ENCODE measurements around the gene DCLK1.

The DCLK1 gene

GRCh38 chr13:35763060-35763781 lies 368.0 kb downstream of the DCLK1 start:
- Histone ChIP-seq H3K4me1 (ENCODE audit: control insufficient read depth, insufficient read depth, low read length) (no peaks in the 10 kb centered on the region), H3K4me3 (ENCODE audit: low read depth, low read length) (no peak overlapping the region), H3K27me3 (ENCODE audit: control insufficient read depth, insufficient read depth, low read length) (no peaks in the 10 kb centered on the region), H3K9ac (ENCODE audit: low read depth, low read length) (no peak overlapping the region), H3K36me3 (ENCODE audit: control insufficient read depth, insufficient read depth, low read length) (no peaks in the 10 kb centered on the region), H3K9me3 (ENCODE audit: control insufficient read depth, insufficient read depth, low read length) (no peaks in the 10 kb centered on the region)

DNA sequence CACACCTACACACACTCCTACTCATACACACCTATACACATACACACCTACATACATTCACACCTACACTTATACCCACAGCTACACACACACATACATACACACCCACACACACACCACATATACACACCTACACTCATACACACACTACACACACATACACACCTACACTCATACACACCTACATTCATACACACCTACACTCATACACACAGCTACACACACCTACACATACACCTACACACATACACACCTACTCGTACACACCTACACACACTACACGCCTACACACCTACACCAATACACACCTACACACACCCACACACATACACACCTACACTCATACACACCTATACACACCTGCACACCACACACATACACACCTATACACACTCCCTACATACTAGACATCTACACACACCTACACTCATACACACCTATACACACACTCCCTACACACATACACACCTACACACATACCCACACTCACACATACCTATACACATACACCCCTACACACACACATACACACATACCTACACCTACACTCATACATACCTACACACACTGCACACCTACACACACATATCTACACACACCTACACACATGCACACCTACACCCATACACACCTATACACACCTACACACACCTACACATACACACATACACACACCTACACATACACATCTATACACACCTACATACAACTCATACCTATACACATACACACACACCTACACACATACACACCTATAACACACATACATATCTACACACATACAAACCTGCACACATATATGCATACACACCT lies 369.5 kb downstream of the DCLK1 start:
- Histone ChIP-seq H3K27me3 (ENCODE audit: control insufficient read depth, insufficient read depth, low read length) (no peaks in the 10 kb centered on the region), H3K4me3 (ENCODE audit: low read depth, low read length) (no peak overlapping the region), H3K36me3 (ENCODE audit: control insufficient read depth, insufficient read depth, low read length) (no peaks in the 10 kb centered on the region), H3K9ac (ENCODE audit: low read depth, low read length) (no peak overlapping the region), H3K9me3 (ENCODE audit: control insufficient read depth, insufficient read depth, low read length) (no peaks in the 10 kb centered on the region), H3K4me1 (ENCODE audit: control insufficient read depth, insufficient read depth, low read length) (no peaks in the 10 kb centered on the region)

DNA sequence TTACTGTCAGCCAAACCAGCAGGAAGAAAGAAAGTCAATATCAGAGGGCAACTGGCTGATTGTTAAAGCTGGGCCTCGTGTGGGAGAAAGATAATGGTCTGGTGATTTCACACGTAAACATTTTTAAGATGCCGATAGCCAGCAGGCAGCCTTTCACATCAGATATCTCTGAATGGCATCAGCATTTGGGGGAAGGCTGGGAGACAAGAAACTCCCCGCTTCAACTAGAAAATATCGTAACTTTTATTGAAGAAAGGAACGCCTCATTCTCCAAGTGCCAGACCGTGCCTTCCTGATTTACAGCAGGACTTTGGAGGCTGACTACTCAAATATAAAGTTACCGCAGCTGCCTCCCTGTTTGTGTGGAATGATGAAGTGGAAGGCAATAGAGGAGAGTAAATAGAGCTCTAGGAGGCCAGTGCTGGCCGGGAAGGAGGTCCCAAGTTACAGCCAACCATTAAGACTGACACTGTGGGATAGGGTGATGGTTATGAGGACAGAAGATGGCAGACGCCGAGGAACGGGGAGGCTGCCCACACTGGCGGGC lies 370.4 kb downstream of the DCLK1 start:
- Histone ChIP-seq H3K27me3 (ENCODE audit: control insufficient read depth, insufficient read depth, low read length) (no peaks in the 10 kb centered on the region), H3K4me3 (ENCODE audit: low read depth, low read length) (no peak overlapping the region), H3K36me3 (ENCODE audit: control insufficient read depth, insufficient read depth, low read length) (no peaks in the 10 kb centered on the region), H3K4me1 (ENCODE audit: control insufficient read depth, insufficient read depth, low read length) (no peaks in the 10 kb centered on the region), H3K9me3 (ENCODE audit: control insufficient read depth, insufficient read depth, low read length) (no peaks in the 10 kb centered on the region), H3K9ac (ENCODE audit: low read depth, low read length) (no peak overlapping the region)

GRCh38 chr13:35747594-35747993 lies 383.6 kb downstream of the DCLK1 start:
- Histone ChIP-seq H3K27me3 (ENCODE audit: control insufficient read depth, insufficient read depth, low read length) (no peaks in the 10 kb centered on the region), H3K9me3 (ENCODE audit: control insufficient read depth, insufficient read depth, low read length) (no peaks in the 10 kb centered on the region), H3K9ac (ENCODE audit: low read depth, low read length) (no peak overlapping the region), H3K4me1 (ENCODE audit: control insufficient read depth, insufficient read depth, low read length) (no peaks in the 10 kb centered on the region), H3K36me3 (ENCODE audit: control insufficient read depth, insufficient read depth, low read length) (no peaks in the 10 kb centered on the region), H3K4me3 (ENCODE audit: low read depth, low read length) (no peak overlapping the region)

DNA sequence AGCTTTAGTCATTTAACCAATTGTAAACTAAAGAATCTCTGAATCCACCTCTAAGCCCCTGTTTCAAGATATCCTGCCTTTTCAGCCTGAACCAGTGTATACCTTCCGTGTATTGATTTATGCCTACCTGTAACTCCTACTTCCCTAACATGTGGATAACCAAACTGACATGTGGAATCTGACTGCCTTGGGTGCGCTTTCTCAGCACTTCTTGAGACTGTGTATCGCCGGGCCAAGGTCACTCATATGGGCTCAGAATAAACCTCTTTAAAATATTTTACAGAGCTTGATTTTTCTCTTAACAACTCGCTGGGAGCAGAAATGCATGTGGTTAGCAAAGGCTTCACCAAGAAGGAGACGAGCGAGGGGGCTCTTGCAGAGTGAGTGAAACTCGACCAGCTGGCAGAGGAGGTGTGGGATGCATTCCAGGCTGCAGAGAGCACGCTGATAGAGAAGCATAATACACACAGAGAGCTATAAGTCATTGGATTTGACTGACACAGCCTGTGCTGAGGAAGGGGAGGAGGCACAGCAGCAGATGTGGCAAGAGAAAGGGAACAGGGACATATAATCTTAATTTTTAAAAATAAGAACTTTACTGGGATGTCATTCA lies 386.5 kb downstream of the DCLK1 start:
- H3K9ac ChIP-seq (ENCODE audit: low read depth, low read length), result no peak overlapping the region
- no peaks in the 10 kb centered on the region for H3K36me3 ChIP-seq (ENCODE audit: control insufficient read depth, insufficient read depth, low read length)
- H3K9me3 ChIP-seq (ENCODE audit: control insufficient read depth, insufficient read depth, low read length), result no peaks in the 10 kb centered on the region
- H3K27me3 ChIP-seq (ENCODE audit: control insufficient read depth, insufficient read depth, low read length), result no peaks in the 10 kb centered on the region
- no peak overlapping the region for H3K4me3 ChIP-seq (ENCODE audit: low read depth, low read length)
- no peaks in the 10 kb centered on the region for H3K4me1 ChIP-seq (ENCODE audit: control insufficient read depth, insufficient read depth, low read length)

GRCh38 chr13:35744144-35744543 lies 387.0 kb downstream of the DCLK1 start:
- Histone ChIP-seq H3K27me3 (ENCODE audit: control insufficient read depth, insufficient read depth, low read length) (no peaks in the 10 kb centered on the region), H3K36me3 (ENCODE audit: control insufficient read depth, insufficient read depth, low read length) (no peaks in the 10 kb centered on the region), H3K9me3 (ENCODE audit: control insufficient read depth, insufficient read depth, low read length) (no peaks in the 10 kb centered on the region), H3K4me1 (ENCODE audit: control insufficient read depth, insufficient read depth, low read length) (no peaks in the 10 kb centered on the region), H3K9ac (ENCODE audit: low read depth, low read length) (no peak overlapping the region), H3K4me3 (ENCODE audit: low read depth, low read length) (no peak overlapping the region)

- H3K4me3 ChIP-seq (ENCODE audit: low read depth, low read length), result no peak overlapping the region
- H3K4me1 ChIP-seq (ENCODE audit: control insufficient read depth, insufficient read depth, low read length), result no peaks in the 10 kb centered on the region
- H3K36me3 ChIP-seq (ENCODE audit: control insufficient read depth, insufficient read depth, low read length), result no peaks in the 10 kb centered on the region
- no peaks in the 10 kb centered on the region for H3K27me3 ChIP-seq (ENCODE audit: control insufficient read depth, insufficient read depth, low read length)
- H3K9me3 ChIP-seq (ENCODE audit: control insufficient read depth, insufficient read depth, low read length), result no peaks in the 10 kb centered on the region
- H3K9ac ChIP-seq (ENCODE audit: low read depth, low read length), result no peak overlapping the region
Observed at GRCh38 chr13:35743165-35743564, 388.0 kb downstream of the DCLK1 start.

GRCh38 chr13:35741657-35742056 lies 389.5 kb downstream of the DCLK1 start:
- no peaks in the 10 kb centered on the region for H3K36me3 ChIP-seq (ENCODE audit: control insufficient read depth, insufficient read depth, low read length)
- no peaks in the 10 kb centered on the region for H3K4me1 ChIP-seq (ENCODE audit: control insufficient read depth, insufficient read depth, low read length)
- H3K9ac ChIP-seq (ENCODE audit: low read depth, low read length), result no peak overlapping the region
- no peaks in the 10 kb centered on the region for H3K27me3 ChIP-seq (ENCODE audit: control insufficient read depth, insufficient read depth, low read length)
- H3K9me3 ChIP-seq (ENCODE audit: control insufficient read depth, insufficient read depth, low read length), result no peaks in the 10 kb centered on the region
- no peak overlapping the region for H3K4me3 ChIP-seq (ENCODE audit: low read depth, low read length)

- H3K4me3 ChIP-seq (ENCODE audit: low read depth, low read length), result no peak overlapping the region
- no peaks in the 10 kb centered on the region for H3K36me3 ChIP-seq (ENCODE audit: control insufficient read depth, insufficient read depth, low read length)
- no peak overlapping the region for H3K9ac ChIP-seq (ENCODE audit: low read depth, low read length)
- no peaks in the 10 kb centered on the region for H3K9me3 ChIP-seq (ENCODE audit: control insufficient read depth, insufficient read depth, low read length)
- H3K4me1 ChIP-seq (ENCODE audit: control insufficient read depth, insufficient read depth, low read length), result no peaks in the 10 kb centered on the region
- no peaks in the 10 kb centered on the region for H3K27me3 ChIP-seq (ENCODE audit: control insufficient read depth, insufficient read depth, low read length)
Observed at GRCh38 chr13:35736876-35737275, 394.3 kb downstream of the DCLK1 start.

DNA sequence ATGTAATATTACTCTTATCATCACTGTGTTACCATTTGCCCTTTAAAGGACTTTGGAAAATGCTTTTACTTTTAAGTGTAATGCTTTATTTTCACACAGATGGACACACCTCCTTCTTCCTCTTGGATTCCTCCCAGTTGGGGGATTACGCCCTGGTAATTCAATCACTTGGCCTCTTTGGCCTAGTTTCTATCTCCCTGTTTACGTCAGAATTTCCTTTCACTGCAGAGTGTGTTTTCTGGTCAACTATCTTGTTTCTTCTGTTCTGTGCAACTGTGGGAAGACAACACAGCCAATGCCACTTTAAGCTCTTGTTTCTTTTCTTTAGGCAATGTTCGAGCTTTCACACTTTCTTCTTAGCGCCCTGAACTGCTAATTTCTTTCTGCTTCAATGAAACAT lies 397.4 kb downstream of the DCLK1 start:
- Histone ChIP-seq H3K9ac (ENCODE audit: low read depth, low read length) (no peak overlapping the region), H3K9me3 (ENCODE audit: control insufficient read depth, insufficient read depth, low read length) (no peaks in the 10 kb centered on the region), H3K36me3 (ENCODE audit: control insufficient read depth, insufficient read depth, low read length) (no peaks in the 10 kb centered on the region), H3K27me3 (ENCODE audit: control insufficient read depth, insufficient read depth, low read length) (no peaks in the 10 kb centered on the region), H3K4me3 (ENCODE audit: low read depth, low read length) (no peak overlapping the region), H3K4me1 (ENCODE audit: control insufficient read depth, insufficient read depth, low read length) (no peaks in the 10 kb centered on the region)

- H3K4me3 ChIP-seq (ENCODE audit: low read depth, low read length), result no peak overlapping the region
- no peaks in the 10 kb centered on the region for H3K9me3 ChIP-seq (ENCODE audit: control insufficient read depth, insufficient read depth, low read length)
- H3K27me3 ChIP-seq (ENCODE audit: control insufficient read depth, insufficient read depth, low read length), result no peaks in the 10 kb centered on the region
- H3K9ac ChIP-seq (ENCODE audit: low read depth, low read length), result no peak overlapping the region
- H3K4me1 ChIP-seq (ENCODE audit: control insufficient read depth, insufficient read depth, low read length), result no peaks in the 10 kb centered on the region
- H3K36me3 ChIP-seq (ENCODE audit: control insufficient read depth, insufficient read depth, low read length), result no peaks in the 10 kb centered on the region
Observed at GRCh38 chr13:35732565-35732964, 398.6 kb downstream of the DCLK1 start.
